Esophagus squamous epithelium (tissue), 4 donors: ENCODE results near the gene P4HB.

Experiments
- POLR2A ChIP-seq, 4 donors: fragments of 450-650 bp; IDR thresholded peaks; one replicate each; pipeline ENCODE4 v1.6.1; 2017; ENCODE audit warnings: antibody characterized with exemption in 4 of 4, mild to moderate bottlenecking in 4 of 4, moderate library complexity in 3 of 4
- TF ChIP-seq, protein P1 (sequence below), 6 experiments: fragments of 450-650 bp in 4 of 6; fragments of 200-600 bp in 2 of 6; sonication (generic) in 2 of 6; IDR thresholded peaks; one replicate each; pipeline ENCODE4 v1.5.1; 2016 to 2019; ENCODE audit warnings: antibody characterized with exemption in 6 of 6, mild to moderate bottlenecking in 4 of 6, moderate library complexity in 4 of 6

DNA sequence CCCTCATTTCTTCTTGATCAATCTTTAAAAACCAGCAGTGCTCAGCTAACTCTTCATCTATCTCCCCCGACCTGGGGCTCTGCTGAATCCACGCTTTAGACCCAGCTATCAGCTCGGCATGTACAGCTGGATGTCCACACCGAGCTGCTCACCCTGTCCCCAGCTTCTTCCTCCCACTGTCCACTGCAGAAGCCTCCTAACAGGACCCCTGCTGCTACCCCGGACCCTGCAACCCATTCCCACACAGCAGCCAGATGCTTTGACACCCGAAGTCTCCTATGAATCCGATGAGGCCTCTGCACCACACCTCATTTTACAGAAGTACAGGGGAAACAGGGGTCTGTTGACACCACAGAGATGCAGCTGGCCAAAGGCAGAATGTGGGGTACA, 42.6 kb downstream of the P4HB start:
- TF ChIP-seq POLR2A (IDR thresholded peaks at IDR 0.05): no peak
- TF ChIP-seq, protein P1, sequence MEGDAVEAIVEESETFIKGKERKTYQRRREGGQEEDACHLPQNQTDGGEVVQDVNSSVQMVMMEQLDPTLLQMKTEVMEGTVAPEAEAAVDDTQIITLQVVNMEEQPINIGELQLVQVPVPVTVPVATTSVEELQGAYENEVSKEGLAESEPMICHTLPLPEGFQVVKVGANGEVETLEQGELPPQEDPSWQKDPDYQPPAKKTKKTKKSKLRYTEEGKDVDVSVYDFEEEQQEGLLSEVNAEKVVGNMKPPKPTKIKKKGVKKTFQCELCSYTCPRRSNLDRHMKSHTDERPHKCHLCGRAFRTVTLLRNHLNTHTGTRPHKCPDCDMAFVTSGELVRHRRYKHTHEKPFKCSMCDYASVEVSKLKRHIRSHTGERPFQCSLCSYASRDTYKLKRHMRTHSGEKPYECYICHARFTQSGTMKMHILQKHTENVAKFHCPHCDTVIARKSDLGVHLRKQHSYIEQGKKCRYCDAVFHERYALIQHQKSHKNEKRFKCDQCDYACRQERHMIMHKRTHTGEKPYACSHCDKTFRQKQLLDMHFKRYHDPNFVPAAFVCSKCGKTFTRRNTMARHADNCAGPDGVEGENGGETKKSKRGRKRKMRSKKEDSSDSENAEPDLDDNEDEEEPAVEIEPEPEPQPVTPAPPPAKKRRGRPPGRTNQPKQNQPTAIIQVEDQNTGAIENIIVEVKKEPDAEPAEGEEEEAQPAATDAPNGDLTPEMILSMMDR (IDR thresholded peaks at IDR 0.05): no peak
